K562 (cell line): ENCODE data around the gene GCC1. TPM values are rescaled to one million over a fixed set of nuclear protein-coding genes. Genes with fewer than 3 reads are reported as not detected.

ENCODE experiments used
- ATAC-seq: fragments of 200-7000 bp; cut with Tn5 transposase; 3 replicates; pipeline ENCODE4 v1.9.1; 2020; ENCODE audit warnings: moderate library complexity
- BruUV-seq: library from RNA; stranded (reverse); fragments of 400-500 nt; replicated peaks from 2 replicates; lab custom pipeline; 2021; lab: Mats Ljungman, UMichigan
- CTCF ChIA-PET: fragments of 300-600 bp; formaldehyde crosslinking; extraction: SDS; loops from one replicate; lab custom pipeline; 2021; ENCODE audit warnings: low intra/inter-chr PET ratio; lab: Yijun Ruan, JAX
- POLR2A ChIA-PET: fragments of 300-600, 350-650 bp; sonication (Branson Sonifier 250); formaldehyde crosslinking; extraction: SDS; loops from one replicate; lab custom pipeline; 2021; ENCODE audit warnings: antibody characterized with exemption, inconsistent platforms; lab: Yijun Ruan, JAX
- DNase-seq, 4 experiments: peaks; one replicate each; pipeline versions ENCODE4 v3.0.0 to v3.0.0-alpha.2; 2011 to 2018; ENCODE audit warnings: low spot score in 3 of 4, mixed read lengths in 3 of 4; ENCODE audit errors: extremely low read depth in 1 of 4
- FAIRE-seq: peaks from 2 replicates; lab custom pipeline; 2011; peaks lifted over from hg19 to GRCh38; lab: Jason Lieb, UNC
- H2AFZ ChIP-seq: 2 replicates; pipeline ENCODE4 v1.6.0; 2011; ENCODE audit warnings: low read depth, low read length, control low read depth, inconsistent platforms
- H3K27ac ChIP-seq: fragments of 200-600 bp; 3 replicates; pipeline ENCODE4 v1.8.0; 2011; ENCODE audit warnings: low read depth, mild to moderate bottlenecking, control low read depth, inconsistent platforms, low read length, moderate library complexity, mixed read lengths; ENCODE audit errors: extremely low read depth
- H3K27me3 ChIP-seq, 2 experiments: fragments of 300-600 bp in 1 of 2; 2 replicates in 1 of 2; 3 replicates in 1 of 2; pipeline versions ENCODE4 v1.6.0 to v1.8.0; 2011; ENCODE audit warnings: inconsistent platforms in 2 of 2, low read length in 2 of 2, mild to moderate bottlenecking in 1 of 2, mixed read lengths in 1 of 2, moderate library complexity in 1 of 2; ENCODE audit not compliant: control insufficient read depth in 2 of 2, insufficient read depth in 2 of 2
- H3K36me3 ChIP-seq: fragments of 300-600 bp; 3 replicates; pipeline ENCODE4 v1.8.0; 2011; ENCODE audit warnings: mild to moderate bottlenecking, low read length, inconsistent platforms; ENCODE audit not compliant: control insufficient read depth, insufficient read depth
- H3K4me1 ChIP-seq, 2 experiments: fragments of 200-600 bp in 1 of 2; replicated peaks in 1 of 2; 2 replicates in 1 of 2; 3 replicates in 1 of 2; pipeline versions ENCODE4 v1.5.1 to v1.8.0; 2011; ENCODE audit warnings: inconsistent platforms in 2 of 2, low read length in 2 of 2, mild to moderate bottlenecking in 1 of 2, mixed read lengths in 1 of 2, moderate library complexity in 1 of 2; ENCODE audit not compliant: control insufficient read depth in 2 of 2, insufficient read depth in 2 of 2
- H3K4me2 ChIP-seq: 2 replicates; pipeline ENCODE4 v1.6.1; 2011; ENCODE audit warnings: low read length, control low read depth, inconsistent platforms, mixed read lengths; ENCODE audit not compliant: insufficient read depth
- H3K4me3 ChIP-seq: fragments of 200-600 bp; sonication (generic), shearing (Covaris generic); 2 replicates; pipeline ENCODE4 v1.5.1; 2016; ENCODE audit warnings: control low read depth, inconsistent platforms
- H3K79me2 ChIP-seq: fragments of 200-600 bp; 3 replicates; pipeline ENCODE4 v1.8.0; 2011; ENCODE audit warnings: low read length, inconsistent platforms; ENCODE audit not compliant: control insufficient read depth, insufficient read depth
- H3K9ac ChIP-seq, 2 experiments: 2 replicates each; pipeline versions ENCODE4 v1.6.0 to v1.6.1; 2011; ENCODE audit warnings: low read depth in 2 of 2, low read length in 2 of 2, control low read depth in 1 of 2, inconsistent platforms in 1 of 2, mild to moderate bottlenecking in 1 of 2, mixed read lengths in 1 of 2; ENCODE audit not compliant: insufficient read depth in 1 of 2
- H3K9me1 ChIP-seq: one replicate; pipeline ENCODE4 v1.6.0; 2011; ENCODE audit warnings: inconsistent platforms, mild to moderate bottlenecking, low read length, moderate library complexity; ENCODE audit not compliant: control insufficient read depth, insufficient read depth
- H3K9me3 ChIP-seq: replicated peaks from 2 replicates; pipeline ENCODE4 v1.5.1; 2011; ENCODE audit warnings: low read depth, low read length, inconsistent platforms; ENCODE audit not compliant: control insufficient read depth, insufficient read depth
- H4K20me1 ChIP-seq: replicated peaks from 2 replicates; pipeline ENCODE4 v1.6.1; 2011; ENCODE audit warnings: low read length, inconsistent platforms, mixed read lengths; ENCODE audit not compliant: control insufficient read depth, insufficient read depth
- AFF4 ChIP-seq: sonication (generic); formaldehyde crosslinking; IDR thresholded peaks from 2 replicates; pipeline ENCODE4 v1.8.0; 2023; ENCODE audit warnings: mild to moderate bottlenecking, missing genetic modification reagents
- ELK1 ChIP-seq: sonication (generic); formaldehyde crosslinking; IDR thresholded peaks from 2 replicates; pipeline ENCODE4 v1.8.1; 2022; ENCODE audit warnings: missing genetic modification reagents
- HBP1 ChIP-seq: fragments of 450-650 bp; formaldehyde crosslinking; IDR thresholded peaks from 2 replicates; pipeline ENCODE4 v1.4.0; 2022; ENCODE audit warnings: missing genetic modification characterization
- IRF9 ChIP-seq: fragments of 450-650 bp; IDR thresholded peaks from 2 replicates; pipeline ENCODE4 v1.6.1; 2016; ENCODE audit warnings: missing biosample characterization, missing genetic modification characterization
- MTA1 ChIP-seq: fragments of 450-650 bp; IDR thresholded peaks from 2 replicates; pipeline ENCODE4 v1.6.1; 2017; ENCODE audit warnings: borderline replicate concordance
- MYBL2 ChIP-seq, 2 experiments: fragments of 450-650 bp in 1 of 2; sonication (generic) in 1 of 2; formaldehyde crosslinking in 1 of 2; IDR thresholded peaks; 2 replicates each; pipeline versions ENCODE4 v1.6.1 to v1.8.1; 2017 to 2022; ENCODE audit warnings: borderline replicate concordance in 1 of 2, inconsistent platforms in 1 of 2, low read depth in 1 of 2, mild to moderate bottlenecking in 1 of 2, missing genetic modification reagents in 1 of 2, moderate library complexity in 1 of 2
- NR3C1 ChIP-seq: sonication (generic); formaldehyde crosslinking; IDR thresholded peaks from 2 replicates; pipeline ENCODE4 v1.8.1; 2022; ENCODE audit warnings: missing genetic modification reagents
- SLC30A9 ChIP-seq: fragments of 250-450 bp; sonication (Bioruptor Pico); IDR thresholded peaks from 2 replicates; pipeline ENCODE4 v1.8.0; 2022; ENCODE audit warnings: mild to moderate bottlenecking, moderate library complexity
- TEAD2 ChIP-seq: fragments of 450-650 bp; IDR thresholded peaks from 2 replicates; pipeline ENCODE4 v1.6.1; 2016; ENCODE audit warnings: missing genetic modification characterization, control low read depth, missing compliant biosample characterization
- XRCC5 ChIP-seq: fragments of 200-400 bp; formaldehyde crosslinking; IDR thresholded peaks from 2 replicates; pipeline ENCODE4 v1.6.1; 2017; ENCODE audit warnings: low read depth, mild to moderate bottlenecking, low read length
- ZBTB7A ChIP-seq: IDR thresholded peaks from 2 replicates; pipeline ENCODE4 v1.6.1; 2011; ENCODE audit warnings: low read depth, mild to moderate bottlenecking, low read length, moderate library complexity, borderline replicate concordance; ENCODE audit not compliant: control insufficient read depth
- ZNF639 ChIP-seq, 2 experiments: fragments of 200-800 bp in 1 of 2; sonication (Bioruptor generic) in 1 of 2; sonication (generic) in 1 of 2; formaldehyde crosslinking in 1 of 2; IDR thresholded peaks in 1 of 2; conservative IDR thresholded peaks in 1 of 2; 2 replicates each; pipeline versions ENCODE4 v1.5.0 to v1.6.1; 2016 to 2020; ENCODE audit warnings: missing compliant biosample characterization in 1 of 2, missing genetic modification characterization in 1 of 2, missing genetic modification reagents in 1 of 2
- WGBS: fragments of 100-300 bp; shearing (Covaris generic); methylation state at CpG from one replicate; pipeline ENCODE4 v1.1.6; 2016; ENCODE audit warnings: low coverage, mixed read lengths; ENCODE audit not compliant: insufficient coverage; ENCODE audit errors: missing lambda C conversion rate; 5-methylcytosine and 5-hydroxymethylcytosine counted together
- in situ Hi-C: fragments of 300-500 bp; cut with MboI; formaldehyde crosslinking; loops from 4 replicates; pipeline ENCODE4 v1.15.0; 2018; ENCODE audit warnings: inconsistent platforms, mixed read lengths
- intact Hi-C: fragments of 100-400 bp; cut with micrococcal nuclease; formaldehyde crosslinking; loops from 2 replicates; pipeline ENCODE4 v1.14.2; 2022
- polyA plus RNA-seq, 8 experiments: library from polyadenylated mRNA; depleted of rRNA in 4 of 8; stranded (reverse) in 5 of 8; unstranded in 3 of 8; fragments of >200 nt; fragmentation: Nextera tagmentation in 2 of 8; fragmentation: Illumina TruSeq in 1 of 8; extraction: Ambion mirVana in 2 of 8; extraction: Trizol in 1 of 8; gene quantifications; 2 replicates each; pipeline versions ENCODE4 v1.2.1 to v1.2.3, GENCODE V29; 2011 to 2014; ENCODE audit warnings: inconsistent platforms in 1 of 8, missing spikeins in 1 of 8
- total RNA-seq, 7 experiments: library from RNA; depleted of rRNA in 6 of 7; stranded (reverse); fragments of >200 nt in 6 of 7; fragmentation: Illumina TruSeq in 2 of 7; extraction: Trizol in 2 of 7; gene quantifications; 2 replicates each; pipeline versions ENCODE4 v1.2.1 to v1.2.3, GENCODE V29; 2011 to 2021; ENCODE audit warnings: low replicate concordance in 1 of 7

The GCC1 gene
- total and polyA plus RNA-seq, 9 of the 15 experiments (the other 6 are each of a cell fraction or from before 2014, with no cell fraction given), result 1.9 to 19.8 (median 10.9) TPM

GRCh38 chr7:127581716-127582115, 3.7 kb downstream of the GCC1 start:
- POLR2A ChIA-PET, result interaction anchor here (0.6 to 1.5 kb wide), 7 partner anchors 9 to 519 kb away, joined by 4 to 5 read pairs (median 4); no protein-coding TSS in a partner anchor
- FAIRE-seq, result no peak
- no peak for DNase-seq
- Histone ChIP-seq H4K20me1 (peaks cover 23% of the 10 kb centered on the region), H3K4me3 (no peak overlapping the region), H3K36me3 (peaks cover 41% of the 10 kb centered on the region), H2AFZ (no peak overlapping the region), H3K9me1 (peaks cover 5% of the 10 kb centered on the region), H3K4me2 (no peak overlapping the region), H3K4me1 (peaks cover 17 to 28% of the 10 kb centered on the region in 2 experiments; a peak in 4 of 5 replicates), H3K27ac (no peak overlapping the region), H3K9me3 (peaks cover 6% of the 10 kb centered on the region; the same call in 1 of the 2 replicates), H3K79me2 (peaks cover 20% of the 10 kb centered on the region), H3K27me3 (no peaks in the 10 kb centered on the region), H3K9ac (no peak overlapping the region)
- BruUV-seq, result no TSS peak
- ATAC-seq, result no peak
- 86% methylated on average over 1 of the region's 1 CpG for WGBS
- in situ Hi-C loops, result no loop called here
- intact Hi-C loops, result no loop called here
- CTCF ChIA-PET, result no interaction called here
- no peak for TF ChIP-seq NR3C1
- TF ChIP-seq ZNF639 (CRISPR knock-in tag; conservative IDR thresholded peaks at IDR 0.05 in 1 of 2, IDR thresholded peaks at IDR 0.05 in 1 of 2), result no peak
- no peak for TF ChIP-seq HBP1 (CRISPR knock-in tag)
- no peak for TF ChIP-seq MYBL2 (IDR thresholded peaks at IDR 0.05; ENCODE audit: low read depth)
- TF ChIP-seq MYBL2 (CRISPR knock-in tag; IDR thresholded peaks at IDR 0.05; ENCODE audit: borderline replicate concordance), result no peak
- TF ChIP-seq AFF4 (CRISPR knock-in tag), result no peak
- TF ChIP-seq IRF9 (tag), result no peak
- TF ChIP-seq XRCC5, result no peak
- no peak for TF ChIP-seq SLC30A9 (CRISPR knock-in tag)
- TF ChIP-seq ELK1, result no peak
- no peak for TF ChIP-seq MTA1
- no peak for TF ChIP-seq TEAD2 (tag)
- no peak for TF ChIP-seq ZBTB7A
